ENCODE results near the gene MAPK8IP1.

The MAPK8IP1 gene

DNA sequence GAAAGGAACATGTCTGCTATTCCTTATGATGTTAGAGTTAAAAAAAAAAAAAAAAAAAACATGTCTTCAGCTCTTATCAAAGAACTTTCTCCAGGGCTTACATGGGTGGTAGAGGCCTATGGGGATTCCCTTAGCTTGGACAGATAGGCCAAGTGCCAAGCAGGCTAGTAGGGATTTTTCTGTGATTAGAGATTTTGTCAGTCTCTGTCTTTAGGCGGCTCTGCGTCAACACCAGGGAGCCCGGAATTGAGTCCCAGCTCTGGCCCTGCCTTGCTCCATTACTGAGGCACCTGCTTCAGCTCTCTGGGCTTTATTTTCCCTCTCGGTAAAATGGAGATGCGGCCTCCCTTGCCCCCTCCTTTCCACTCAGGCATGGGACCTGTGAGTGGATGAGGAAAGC is 25.1 kb upstream of the MAPK8IP1 start:
- no peak for DNase-seq

DNA sequence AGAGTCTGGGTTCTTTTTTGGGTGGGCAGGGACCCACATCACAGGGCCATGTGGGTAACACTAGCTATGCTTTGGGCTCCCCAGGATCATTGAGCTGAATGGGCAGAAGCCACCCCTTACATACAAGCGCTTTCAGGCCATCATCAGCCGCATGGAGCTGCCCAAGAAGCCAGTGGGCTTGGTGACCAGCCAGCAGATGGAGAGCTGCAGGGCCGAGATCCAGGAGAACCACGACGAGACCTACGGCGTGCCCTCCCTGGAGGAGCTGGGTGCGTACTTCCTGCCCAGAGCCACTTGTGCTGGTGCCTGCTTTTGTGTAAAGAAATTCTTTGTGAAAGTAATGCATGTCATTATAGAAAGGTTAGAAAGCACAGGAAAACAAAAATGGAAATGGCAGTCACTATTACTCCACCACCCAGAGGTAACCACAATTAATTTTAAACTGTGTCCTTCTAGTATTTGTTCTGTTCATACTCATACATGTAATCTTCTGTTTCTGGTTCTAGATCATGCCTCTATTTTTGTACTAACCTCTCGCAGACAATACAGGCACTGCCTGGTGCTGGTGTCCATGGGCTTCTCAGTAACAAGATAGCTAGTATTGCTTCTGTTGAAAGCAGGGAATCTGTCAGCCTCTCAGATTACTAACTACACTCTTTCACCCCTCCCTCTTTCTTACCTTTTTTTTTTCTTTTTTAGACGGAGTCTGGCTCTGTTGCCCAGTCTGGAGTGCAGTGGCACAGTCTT is 24.5 kb upstream of the MAPK8IP1 start:
- no peak for DNase-seq

DNA sequence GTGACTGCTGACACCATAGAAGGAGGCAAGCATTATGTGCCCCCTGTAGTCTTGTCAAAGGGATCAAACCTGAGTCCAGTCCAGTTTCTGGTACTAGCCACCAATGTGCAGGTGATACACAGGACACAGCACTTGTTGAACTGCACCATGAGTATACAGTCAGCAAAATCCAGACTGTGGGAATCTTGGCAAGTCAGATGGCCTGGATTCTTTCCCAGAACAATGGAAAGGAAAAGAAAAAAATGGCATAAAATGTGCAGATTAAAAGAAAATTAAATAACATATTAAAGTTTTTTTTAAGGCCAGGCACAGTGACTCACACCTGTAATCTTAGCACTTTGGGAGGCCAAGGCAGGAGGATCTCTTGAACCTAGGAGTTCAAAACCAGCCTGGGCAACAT is 21.4 kb upstream of the MAPK8IP1 start:
- DNase-seq: no peak

DNA sequence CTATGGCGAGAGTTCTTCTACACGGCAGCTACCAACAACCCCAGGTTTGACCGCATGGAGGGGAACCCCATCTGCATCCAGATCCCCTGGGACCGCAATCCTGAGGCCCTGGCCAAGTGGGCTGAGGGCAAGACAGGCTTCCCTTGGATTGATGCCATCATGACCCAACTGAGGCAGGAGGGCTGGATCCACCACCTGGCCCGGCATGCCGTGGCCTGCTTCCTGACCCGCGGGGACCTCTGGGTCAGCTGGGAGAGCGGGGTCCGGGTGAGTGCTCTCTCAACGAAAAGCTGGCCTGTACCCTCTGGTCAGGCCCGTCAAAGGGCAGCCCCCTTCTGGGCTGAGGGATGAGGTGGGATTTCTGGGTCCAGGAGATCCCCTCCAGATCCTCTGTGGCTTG is 15.9 kb upstream of the MAPK8IP1 start:
- no peak for DNase-seq

DNA sequence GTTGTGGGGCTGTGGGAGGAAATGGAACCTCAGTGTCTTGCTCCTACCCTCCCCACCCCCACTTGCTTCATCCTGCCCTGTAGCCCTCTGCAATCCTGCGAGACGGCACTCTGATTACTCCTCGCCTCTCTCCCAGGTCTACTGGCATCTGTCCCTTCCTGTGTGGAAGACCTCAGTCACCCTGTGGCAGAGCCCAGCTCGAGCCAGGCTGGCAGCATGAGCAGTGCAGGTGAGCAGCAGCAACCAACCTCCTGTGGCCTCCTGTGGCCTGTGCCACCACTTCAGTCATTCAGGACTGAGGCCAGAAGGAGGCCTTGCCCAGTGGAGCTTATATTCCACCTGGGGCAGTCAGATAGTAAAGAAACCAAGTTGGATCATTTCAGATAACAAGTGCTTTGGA is 14.7 kb upstream of the MAPK8IP1 start:
- no peak for DNase-seq

DNA sequence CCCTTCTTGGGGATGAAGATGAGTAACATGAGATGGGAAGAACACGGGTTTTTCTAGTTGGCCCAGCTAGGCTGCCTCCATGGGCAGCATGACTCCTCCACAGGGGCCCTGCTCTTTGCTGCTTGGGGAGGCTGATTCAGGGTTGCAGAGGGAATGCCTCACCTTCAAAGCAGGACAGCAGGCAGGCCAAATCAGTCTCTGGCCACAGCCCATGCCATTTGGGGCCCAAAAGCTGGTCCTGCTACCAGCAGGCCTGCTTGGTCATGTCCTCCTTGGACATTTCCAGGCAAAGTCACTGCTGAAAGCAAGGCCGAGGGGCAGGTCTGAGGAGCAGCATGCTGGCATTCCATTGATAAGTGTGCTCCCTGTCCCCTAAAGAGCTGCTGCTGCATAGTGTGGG is 13.8 kb upstream of the MAPK8IP1 start:
- no peak for DNase-seq

DNA sequence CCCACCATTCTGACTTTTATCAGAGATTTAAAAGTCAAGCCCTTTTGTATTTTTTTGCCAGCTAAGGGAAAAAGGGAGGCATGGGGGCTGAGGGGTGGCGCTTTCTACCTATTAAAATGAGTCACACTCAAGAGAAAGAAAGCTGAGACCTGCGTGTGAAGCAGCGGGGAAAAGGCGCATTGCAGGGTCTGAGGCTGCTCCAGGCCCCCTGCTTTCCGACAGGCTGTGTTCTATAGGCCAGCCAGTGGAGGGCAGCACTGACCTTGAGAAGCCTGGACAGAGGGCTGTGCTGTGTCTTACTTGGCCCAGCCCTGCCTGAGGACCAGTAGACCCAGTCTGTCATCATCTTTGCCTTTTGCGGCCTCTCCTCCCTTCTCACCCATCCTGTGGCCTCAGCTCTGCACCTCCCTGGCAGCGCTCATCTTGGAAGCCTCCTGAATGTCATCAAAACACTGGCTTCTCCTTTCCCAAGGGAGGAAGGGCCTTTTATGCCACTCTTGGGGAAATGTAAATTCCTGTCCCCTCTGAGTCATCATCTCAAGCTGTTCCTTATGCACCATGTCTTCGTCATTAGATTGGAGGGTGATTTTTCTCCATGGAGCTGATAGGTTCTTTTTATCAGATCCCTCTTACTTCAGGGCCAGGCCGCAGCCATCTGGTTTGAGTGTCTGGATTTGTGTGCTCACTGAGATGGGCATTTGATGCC is 12.6 kb upstream of the MAPK8IP1 start:
- DNase-seq: peak; percentile 35

DNA sequence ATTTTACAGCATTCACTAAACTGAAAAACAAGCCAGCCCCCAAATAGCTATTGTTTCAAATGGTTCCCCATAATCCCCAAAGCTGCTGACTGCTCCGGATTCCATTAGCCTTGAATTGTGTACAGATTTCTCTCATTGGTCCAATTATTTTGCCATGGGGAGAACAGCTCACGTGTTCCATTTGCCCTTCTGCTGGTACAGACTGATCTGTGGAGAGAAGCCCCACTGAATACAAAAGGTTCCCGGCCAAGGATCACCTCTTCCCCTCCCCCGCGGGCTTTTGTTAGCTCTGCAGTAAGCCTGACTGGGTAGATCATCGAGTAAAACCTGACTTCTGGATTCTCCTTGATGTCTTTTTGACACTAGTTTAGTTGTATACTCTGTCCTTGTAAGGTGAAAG is 9.1 kb upstream of the MAPK8IP1 start:
- no peak for DNase-seq

DNA sequence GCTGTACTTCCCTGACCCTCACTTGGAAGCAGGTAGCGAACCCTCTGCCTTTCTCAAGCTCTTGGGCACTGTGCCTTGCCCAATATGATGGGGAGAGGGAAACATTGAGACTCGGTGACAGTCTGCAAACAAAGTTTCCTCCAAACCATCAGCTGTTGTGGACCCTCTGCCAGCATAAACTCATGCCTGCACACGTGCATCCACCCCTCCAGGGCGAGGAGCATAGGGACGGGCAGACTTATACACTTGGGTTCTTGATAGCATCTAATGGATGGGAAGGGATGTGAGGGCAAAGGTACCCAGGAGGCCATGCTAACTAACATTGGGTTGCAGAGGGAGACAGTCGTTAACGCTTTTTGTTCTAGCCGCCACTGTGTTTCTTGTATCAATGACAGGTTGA is 8.2 kb upstream of the MAPK8IP1 start:
- no peak for DNase-seq

DNA sequence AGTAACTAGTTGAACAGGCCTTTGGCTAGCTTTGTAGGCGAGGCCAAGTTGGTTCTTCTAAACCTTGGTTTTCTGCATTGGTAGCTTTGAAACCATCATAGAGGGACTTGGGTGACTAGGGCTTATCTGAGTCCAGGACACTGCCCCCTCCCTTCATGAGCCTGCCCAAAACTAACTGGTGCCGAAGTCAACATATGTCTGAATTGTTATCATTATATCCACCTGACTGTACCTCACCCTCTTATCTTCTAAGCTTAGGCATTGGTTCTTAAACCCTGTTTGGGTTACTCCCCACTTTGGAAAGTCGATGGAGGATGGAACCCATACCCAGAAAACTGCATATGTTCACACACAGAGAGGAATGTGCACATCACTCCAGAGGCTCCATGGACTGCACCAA is 7.6 kb upstream of the MAPK8IP1 start:
- no peak for DNase-seq

DNA sequence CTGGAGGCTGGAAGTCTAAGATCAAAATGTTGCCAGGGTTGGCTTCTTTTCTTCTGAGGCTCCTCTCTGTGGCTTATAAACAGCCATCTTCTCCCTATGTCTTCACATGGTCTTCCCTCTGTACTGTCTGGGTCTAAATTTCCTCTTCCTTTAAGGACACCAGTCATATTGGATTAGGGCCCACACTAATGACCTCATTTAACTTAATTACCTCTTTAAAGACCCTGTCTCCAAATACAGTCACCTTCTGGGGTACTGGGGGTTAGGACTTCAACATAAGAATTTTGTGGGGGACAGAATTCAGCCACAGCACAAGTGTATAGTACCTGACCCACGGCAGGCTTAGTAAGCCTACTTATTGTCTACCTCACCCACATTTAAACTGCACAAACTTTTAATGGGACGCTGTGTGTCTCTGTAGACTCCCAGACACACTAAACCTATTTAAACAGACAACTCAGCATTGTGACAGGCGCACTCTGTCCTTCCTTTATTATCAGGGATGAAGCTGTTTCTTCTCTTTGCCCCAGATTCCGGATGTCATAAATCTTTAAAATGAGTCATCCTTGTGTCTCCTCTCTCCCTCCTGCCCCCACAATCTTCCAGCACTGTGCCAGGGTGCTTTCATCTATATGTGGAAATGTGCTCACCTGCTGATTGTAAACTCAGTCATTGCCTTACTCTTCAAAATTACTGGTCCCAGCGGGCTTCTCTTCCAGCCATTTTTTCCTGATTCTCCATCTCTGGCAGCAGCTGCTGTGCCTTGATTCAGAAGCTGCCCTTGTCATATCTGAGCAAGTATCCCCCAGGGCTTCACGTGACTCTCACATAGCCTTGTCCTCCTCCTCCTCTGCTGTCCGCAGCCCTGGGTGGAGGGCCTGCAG is 5.4 kb upstream of the MAPK8IP1 start:
- peak; percentile 64 for DNase-seq

DNA sequence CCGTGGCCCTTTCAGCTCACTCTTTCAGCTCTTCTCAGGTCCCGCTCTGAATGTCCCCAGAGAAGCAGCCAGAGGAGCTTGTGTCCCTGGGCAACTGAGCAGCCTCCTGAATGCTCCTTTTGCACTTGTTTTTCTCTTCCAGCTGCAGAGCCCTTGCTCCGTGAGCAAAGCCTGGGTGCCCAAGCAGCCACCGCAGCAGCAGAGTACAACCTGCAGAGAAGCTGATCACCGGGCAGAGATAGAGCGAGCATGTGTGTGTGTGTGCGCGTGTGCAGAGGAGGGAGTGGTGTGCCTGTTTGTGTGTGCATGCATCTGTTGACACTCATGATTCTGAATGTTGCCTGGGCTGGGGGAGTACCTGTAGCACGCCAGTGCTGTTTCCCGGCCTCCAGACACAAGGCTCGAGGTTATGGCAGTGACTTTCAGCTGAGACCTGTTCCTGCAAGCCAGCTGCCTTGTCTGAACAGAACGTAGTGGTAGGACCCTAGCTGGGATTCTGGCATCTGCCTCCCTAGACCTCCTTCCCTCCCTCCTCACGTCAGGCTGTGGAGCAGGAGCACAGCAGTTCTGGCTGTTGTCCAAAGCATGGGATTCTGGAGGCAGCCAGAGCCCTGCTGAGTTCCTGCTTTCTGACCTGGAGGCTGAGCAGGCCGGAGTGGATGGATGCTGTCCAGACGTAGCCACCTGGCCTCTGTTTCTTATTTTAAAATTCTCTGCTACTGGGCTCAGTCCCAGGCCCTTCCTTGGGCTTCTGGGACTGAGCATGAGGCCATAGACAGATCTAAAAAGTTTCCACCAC is 4.5 kb upstream of the MAPK8IP1 start:
- DNase-seq: no peak

DNA sequence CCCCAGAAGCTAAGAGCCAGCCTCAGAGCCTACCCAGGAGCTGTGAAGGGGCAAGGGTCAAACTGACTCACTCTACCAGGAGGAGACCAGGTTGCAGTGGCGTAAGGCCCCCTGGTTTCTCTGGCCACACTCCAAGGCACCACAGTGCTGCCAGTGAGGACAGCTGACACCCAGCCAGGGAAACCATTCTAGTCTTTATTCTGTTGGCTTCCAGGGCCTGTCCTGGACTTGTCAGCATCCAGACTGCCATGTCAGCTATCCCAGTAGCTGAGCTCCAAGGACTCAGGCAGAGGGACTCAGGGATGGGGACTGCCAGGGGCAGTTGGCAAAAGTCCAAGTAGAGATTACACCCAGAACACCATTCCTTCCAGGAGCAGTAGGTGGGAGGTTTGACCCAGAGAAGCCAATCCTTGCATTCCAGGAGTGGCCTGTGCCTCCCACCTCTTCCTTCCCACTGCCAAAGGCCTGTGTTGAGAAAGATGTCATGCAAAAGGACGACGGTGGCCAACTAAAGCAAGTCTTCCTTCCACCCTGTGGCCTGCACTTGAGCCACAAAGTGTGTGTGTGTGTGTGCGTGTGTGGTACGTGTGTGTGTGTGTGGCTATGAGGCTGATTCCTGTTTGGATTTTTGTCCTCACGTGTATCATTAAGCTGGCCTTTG is 3.6 kb upstream of the MAPK8IP1 start:
- DNase-seq: no peak

DNA sequence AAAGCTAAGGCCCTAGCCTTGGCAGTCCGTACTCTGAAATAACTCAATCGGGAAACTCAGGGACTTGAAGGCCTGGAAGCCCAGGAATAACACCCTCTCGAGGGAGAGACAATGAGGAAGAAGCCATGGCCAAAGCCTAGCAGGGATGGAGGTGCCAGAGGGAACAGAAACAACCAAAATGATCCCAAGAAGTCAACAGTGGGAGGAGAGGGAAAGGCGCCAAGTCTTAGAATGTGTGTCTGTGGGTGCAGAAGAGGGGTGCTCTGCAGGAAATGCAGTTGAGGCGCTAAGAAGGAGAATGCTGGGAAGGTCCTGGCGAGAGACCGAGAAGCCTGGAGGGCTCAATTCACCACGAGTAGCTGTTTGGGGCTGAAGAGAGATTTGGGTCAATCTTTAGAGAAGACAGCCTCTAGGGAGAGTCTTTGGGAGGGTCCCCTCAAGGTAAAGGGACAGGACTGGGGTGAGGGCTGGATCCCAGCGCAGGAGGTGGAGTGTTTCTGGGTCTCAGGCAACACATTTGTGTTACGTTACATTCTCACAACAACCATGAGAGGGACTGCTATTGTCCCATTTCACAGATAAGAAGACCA is 760 bp upstream of the MAPK8IP1 start:
- no peak for DNase-seq

DNA sequence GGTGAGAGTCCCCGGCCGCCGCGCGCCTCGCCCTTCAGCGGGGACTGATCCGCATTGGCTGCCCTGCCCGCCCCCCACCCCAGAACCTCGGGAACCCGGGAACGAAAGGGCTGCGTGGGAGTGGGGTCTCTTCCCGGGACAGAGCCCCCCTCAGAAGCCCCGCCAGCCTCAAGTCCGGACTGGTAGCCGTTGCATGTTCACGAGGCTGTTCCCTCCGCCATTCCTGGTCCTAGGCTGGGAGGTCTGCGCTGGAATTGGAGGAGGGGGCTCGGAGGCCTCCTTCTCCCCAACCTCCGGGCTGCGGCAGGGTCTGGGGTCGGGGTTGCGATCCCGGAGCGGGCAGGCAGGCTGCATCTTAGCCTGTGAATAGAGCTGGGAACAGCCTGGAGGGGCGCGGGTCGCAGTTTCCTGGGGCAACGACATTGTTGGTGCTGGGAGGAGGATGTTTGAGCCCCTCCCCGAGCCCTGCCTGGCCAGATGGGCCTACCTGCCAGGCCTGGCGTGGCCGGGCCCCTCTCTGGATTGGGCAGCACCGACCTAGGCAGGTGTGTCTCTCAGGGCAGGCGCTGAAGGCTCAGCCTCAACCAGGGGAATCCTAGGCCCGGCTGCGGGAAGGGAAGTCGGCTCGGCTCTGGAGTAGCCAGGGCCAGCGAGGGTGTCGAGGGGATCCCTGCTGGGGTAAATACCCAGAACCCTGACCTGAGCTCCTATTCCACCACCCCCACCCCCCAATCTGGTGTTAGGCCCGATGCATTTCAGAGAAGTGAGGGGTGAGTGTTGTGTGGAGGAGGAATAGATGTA is 670 bp downstream of the MAPK8IP1 start:
- no peak for DNase-seq

DNA sequence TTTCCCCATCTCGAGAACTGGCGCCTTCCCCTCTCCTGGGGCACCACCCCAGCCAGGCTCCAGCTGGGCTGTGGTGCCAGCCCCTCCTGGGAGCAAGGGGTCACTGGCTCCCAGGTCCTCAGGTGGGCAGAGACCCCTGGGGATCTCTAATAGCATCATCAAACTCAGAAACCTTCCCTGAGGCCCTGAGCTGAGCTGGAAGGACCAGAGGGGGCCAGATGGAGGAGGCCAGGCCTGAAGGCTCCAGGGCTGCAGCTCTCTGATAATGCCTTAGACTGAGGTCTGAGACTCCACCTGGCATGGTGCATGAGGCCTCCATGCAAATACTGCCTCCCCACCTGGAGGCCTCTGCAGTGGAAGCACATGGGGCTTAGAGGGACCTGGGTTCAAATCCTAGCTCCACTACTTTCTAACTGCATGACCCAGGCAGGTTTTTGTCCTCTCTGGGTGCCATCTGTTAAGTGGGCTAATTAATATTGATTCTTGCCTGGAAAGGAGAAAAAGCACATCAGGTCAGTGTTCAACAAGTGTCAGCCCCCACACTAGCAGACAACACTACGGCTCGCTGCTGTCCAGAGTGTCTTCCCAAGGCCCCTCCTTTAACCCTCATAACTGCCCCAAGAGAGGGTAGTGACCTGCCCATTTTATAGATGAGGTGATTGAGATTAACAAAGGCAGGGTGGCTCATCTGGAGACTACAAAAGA is 1.5 kb downstream of the MAPK8IP1 start:
- DNase-seq: no peak

DNA sequence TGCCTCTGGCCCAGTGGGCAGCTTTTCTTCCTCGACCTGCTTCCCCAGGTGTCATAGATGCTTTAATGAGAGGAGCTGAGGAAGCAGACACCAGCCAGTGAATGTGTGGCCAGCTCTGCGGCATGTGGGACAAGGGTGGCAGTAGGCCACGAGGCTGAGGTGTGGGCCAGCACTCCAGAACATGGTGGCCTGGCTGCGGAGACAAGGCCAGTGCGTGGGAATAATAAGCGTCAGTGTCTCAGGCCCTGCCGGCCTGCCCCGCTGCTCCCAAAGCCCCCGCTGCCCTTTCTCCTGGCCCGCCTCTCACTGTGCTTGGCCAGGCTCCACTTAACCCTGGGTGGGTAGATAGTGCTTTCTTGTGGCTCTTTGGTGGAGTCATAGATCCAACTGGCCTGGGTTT is 2.1 kb downstream of the MAPK8IP1 start:
- no peak for DNase-seq

DNA sequence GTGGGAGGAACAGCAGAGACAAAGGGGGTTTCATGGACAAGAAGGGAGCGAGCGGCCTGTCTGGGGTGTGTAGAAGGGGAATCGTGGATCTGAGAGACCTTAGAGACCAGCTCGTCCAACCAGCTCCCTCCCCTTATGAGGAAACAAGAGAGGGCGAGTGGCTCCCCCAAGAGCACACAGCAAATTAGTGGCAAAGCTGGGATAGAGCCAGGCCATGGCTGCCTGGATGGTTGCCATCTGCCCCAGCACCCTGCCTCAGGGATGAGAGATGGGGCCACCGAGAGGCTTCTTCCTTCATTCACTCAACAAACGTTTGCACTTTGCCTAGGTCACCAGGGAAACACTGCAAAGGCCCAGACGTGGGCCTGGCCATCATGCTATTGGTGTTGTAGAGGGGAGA is 4.1 kb downstream of the MAPK8IP1 start:
- no peak for DNase-seq

DNA sequence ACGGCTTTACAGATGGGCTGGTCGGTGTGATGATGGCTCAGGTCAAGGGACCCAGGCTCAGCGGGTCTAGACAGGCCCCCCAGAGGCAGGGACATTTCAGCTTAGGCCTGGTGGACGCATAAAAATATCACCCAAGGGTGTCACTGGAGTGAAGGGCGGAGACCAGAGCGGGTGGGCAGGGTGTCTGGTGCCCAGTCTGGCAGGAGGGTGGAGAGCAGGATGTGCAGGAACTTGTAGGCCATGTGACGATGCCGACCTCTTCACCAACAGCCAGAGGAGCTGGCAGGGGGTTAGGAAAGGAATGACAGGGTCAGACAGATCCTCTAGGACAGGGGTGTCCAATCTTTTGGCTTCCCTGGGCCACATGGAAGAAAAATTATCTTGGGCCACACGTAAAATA is 4.5 kb downstream of the MAPK8IP1 start:
- DNase-seq: no peak

DNA sequence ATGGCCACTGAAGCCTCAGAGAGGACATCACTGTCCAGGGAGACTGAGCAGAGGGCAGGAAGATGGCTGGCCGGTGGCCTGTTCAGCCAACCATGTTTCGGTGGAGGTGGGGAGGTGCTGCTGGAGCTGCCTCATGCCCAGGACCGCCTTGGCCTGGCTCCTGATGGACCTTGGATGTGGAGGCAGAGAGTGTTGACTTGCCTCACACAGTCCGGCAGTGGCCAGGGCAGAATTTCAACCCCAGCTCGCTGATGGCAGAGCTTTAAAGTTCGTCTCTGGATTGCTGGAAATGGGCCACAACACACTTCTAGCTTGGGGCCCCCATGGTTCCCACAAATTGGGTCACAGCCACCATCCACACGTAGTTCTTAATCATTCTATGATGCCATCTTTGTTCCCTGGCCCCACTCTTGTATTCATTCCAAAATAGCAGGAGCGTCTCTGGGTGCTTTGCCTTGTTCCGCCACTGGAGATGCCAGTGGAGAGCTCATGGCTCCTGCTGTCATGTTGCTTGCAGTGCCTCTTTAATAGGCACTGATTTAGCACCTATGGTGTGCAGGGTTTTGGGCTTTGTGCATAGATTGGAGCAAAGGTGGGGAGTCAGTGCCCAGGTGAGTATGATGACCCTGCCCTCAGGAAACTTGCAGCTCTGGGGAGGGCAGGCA is 5.6 kb downstream of the MAPK8IP1 start:
- DNase-seq: no peak

Data from DMS153 (cell line).